ENCODE measurements around the gene HELZ2.
A peak's percentile ranks its signal among the peaks of the same experiment; 100 is the strongest.
"Not testable (repeated sequence)": the region's sequence is repeated elsewhere in the genome, so short reads cannot be mapped to it uniquely, and the experiment has no call there.

HELZ2 gene

DNA sequence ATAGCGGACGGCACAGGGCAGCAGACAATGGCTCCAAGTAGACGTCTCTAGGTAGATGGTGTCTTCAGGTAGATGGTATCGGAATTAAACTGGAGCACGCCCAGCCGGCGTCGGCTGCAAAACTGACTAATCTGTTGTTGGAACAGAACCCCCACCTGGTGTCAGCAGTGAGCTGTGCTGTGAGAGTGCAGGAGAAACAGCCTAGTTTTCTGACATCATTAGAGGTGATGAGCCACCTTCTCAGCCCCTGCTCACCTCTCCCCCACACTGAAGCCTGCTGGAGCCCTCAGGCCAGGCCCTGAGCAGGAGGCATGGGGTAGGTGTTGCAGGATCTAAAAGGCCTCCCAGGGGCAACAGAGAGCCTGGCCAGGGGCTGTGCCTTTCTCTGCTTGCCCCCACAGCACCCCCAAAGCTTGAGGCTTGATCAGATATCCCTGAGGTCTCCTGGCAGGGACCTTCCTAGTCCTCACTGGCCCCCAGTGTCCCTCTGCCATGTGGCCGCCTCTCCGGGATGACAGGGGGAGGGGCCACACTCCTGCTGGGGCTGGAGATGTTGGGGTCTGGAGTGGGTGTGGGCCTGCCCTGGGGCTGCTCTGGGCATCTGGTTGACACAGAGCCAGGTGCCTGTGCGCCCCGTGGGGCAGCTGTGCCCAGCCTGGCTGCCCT, 6.9 kb upstream of the HELZ2 start:
- peak; percentile 76 for DNase-seq (ENCODE audit: low spot score)

- DNase-seq (ENCODE audit: low spot score) = no peak
These were observed 5.1 kb upstream of the HELZ2 start for GRCh38 chr20:63579017-63579694.

GRCh38 chr20:63578224-63579016, 4.4 kb upstream of the HELZ2 start:
- no peak for DNase-seq (ENCODE audit: low spot score)

DNA sequence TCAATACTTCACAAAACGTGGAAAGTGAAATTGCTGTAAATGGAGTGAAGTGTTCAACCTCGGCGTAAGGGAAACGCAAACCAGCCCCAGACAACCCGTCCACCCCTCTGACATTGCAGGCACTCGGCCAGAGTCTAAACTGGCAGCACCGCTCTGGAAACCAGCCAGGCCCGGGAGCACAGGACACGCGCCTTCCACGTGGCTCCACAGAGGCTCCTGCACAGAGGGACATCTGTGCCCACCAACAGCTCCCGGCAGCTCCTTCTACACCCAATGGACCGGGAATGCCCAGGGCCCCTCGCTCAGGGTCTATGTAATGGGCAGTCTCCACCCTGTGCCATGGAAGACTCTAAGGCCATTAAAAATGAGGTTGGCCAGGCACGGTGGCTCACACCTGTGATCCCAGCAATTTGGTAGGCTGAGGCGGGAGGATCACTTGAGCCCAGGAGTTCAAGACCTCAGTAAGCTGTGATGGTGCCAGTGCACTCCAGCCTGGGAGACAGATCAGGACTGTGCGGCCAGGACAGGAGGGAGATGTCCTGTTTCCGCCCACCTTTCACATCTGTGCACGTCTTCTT, 3.4 kb upstream of the HELZ2 start:
- no peak for DNase-seq (ENCODE audit: low spot score)

DNA sequence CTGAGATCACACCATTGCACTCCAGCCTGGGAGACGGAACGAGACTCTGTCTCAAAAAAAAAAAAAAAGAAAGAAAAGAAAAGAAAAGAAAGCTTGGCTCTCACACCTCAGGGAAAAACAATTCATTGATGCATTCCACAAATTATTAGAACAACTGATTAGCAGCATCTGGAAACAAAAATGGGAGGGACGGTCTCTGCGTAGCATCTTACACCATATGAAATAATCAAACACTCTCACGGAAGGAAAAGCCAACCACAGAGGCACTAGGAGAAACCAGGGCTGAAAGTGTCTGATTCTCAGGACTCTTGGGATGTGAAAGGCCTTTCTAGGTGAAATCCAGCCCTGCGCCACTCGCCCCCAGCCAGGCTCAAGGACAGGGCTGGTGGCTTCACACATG, 2.3 kb upstream of the HELZ2 start:
- no peak for DNase-seq (ENCODE audit: low spot score)

GRCh38 chr20:63574829-63575743, 1.0 kb upstream of the HELZ2 start:
- no peak for DNase-seq (ENCODE audit: low spot score)

DNA sequence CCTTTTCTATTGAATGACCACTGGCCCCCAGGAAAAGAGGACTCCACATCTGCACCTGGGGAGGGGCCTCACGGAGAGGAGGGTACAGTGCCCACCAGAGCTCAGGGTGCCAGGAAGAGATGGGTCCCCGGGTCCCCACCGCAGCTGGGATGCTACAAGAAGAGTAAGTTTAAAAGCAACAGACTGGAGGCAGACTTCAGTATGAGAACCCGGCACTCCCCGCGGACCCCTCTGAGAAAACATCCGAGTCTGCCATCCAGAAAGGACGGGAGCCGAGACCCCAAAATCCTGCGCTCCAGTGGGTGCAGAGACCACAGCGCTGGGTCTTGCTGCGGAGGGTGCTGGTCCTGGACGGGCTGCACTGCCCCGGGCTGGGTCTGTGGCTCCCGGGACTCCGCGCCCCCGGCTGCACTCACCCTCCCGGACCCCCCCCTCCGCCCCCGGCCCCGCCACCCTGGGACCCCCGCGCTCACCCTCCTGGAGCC, 350 bp downstream of the HELZ2 start:
- no peak for DNase-seq (ENCODE audit: low spot score)

DNA sequence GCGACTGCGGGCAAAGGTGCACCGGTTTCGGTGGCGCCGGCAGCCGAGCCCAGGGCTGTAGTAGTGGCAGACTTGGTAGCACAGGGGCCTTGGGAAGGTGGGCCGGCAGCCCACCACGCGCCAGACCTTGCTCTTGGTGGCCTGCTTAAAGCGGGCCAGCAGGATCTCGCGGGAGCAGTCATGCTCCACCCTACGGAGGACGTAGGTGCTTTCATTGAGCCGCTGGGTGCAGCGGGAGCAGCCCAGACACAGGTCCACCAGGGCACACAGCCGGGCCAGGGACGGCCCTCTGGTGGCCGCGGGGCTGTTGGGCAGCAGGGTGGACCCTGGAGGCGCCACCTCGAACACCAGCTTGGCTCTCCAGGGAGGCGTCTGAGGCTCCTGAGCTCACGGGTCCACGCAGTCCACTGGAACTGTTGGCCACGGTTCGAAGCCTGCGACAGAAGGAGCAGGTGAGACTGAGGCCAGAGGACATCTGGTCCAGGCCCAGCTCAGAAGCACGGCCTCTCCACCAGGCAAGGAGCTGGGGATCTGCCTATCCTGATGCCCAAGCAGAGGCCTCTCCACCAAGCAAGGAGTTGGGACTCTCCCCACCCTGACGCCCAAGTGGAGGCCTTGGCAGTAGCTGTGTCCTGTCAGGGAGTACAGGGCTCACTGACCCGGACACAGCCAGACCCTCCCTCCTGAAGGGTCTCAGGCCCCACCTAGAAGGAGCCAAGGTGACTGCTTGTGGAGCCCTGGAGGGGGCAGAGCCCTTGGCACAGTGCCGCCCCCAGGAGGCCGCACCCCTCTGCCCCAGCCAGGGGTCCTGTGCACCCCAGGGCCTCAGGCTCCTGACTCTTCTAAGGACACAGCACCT, 1.0 kb downstream of the HELZ2 start:
- no peak for DNase-seq (ENCODE audit: low spot score)

- no peak for DNase-seq (ENCODE audit: low spot score)
These were observed 1.8 kb downstream of the HELZ2 start for GRCh38 chr20:63572071-63572787.

DNA sequence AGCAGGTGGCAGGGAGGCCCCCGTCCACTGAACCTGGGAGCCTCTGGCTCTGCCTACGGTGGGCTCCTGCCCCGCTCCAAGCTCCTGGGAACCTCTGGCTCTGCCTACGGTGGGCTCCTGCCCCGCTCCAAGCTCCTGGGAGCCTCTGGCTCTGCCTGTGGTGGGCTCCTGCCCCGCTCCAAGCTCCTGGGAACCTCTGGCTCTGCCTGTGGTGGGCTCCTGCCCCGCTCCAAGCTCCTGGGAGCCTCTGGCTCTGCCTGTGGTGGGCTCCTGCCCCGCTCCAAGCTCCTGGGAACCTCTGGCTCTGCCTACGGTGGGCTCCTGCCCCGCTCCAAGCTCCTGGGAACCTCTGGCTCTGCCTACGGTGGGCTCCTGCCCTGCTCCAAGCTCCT, 3.0 kb downstream of the HELZ2 start:
- not testable (repeated sequence) for DNase-seq (ENCODE audit: low spot score)

DNA sequence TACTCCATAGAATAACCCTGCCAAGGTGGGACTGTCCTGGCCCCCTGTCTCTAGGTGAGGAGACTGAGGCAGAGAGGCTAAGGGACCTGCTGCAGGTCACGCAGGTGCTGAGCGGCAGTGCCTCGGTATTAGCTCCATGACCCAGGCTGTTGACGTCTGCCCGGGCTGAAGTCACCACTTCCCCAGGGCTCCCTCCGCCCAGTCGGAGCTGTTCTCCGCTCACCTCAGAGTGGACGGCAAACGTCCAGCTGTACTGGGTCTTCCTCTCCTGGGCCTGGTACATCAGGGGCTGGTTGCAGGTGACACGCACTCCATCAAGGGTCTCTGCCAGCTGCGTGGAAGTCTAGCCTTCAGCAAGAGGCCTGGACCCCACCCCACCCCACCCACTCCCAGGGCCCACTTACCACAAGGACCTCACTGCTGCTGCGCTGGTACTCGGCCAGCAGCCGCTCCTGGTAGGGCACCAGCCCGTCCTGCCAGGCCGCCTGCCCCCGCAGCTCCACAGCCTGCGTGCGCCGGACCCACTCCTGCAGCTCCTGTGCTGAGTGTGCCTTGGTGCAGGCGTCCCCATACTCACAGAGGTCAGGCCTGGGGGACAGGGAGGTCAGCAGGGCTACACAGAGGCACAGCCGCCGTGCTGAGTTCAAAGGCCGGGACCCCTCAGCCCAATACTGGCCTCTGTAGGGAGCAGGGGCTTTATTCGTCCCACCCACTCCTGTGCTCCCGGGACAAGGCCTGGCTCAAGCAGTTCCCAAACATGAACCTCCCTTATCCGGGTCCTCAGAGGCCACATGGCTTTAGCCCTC, 3.6 kb downstream of the HELZ2 start:
- no peak for DNase-seq (ENCODE audit: low spot score)

DNA sequence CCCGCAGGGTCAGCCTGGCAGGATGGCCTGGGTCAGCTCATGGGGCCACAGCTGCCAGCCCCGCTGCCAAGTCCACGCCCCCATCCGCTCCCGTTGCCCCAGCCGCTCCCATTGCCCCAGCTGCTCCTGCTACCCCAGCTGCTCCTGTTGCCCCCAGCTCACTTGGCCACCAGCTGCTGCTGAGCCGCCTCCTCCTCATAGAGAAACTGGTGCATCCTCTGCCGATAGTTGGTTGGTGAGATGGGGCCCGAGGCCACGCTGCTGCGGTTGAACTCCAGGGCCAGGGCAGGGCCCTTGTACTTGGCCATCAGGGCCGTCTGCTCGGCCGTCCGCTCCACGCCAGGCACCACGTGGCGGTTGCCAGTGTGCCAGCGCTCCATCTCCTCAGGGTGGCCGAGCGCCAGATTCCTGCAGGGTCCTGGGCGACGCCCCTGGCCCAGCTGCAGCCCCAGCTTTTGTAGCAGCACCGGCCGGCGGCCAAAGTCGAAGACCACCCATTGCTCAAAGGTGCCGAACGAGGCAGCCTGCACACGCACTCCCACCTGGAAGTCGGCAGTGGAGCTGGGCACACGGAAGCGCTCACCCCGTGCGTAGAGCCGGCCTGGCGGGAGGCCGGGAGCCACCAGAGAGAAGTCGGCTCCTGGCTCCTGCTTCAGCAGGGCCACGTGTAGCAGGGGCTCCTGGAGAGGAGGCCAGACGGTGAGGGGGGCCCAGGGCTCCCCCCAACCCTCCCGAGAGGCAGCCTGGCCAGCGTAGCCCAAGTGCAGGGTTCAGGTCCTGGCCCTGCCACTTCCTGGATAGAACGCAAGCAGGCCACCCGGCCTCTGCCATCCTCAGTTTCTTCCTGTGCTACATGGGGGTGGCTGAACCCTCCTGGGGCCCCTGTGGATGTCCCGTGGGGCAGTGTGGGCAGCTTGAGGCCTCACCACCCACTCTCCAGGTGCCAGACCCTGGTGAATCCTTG, 4.8 kb downstream of the HELZ2 start:
- no peak for DNase-seq (ENCODE audit: low spot score)

- no peak for DNase-seq (ENCODE audit: low spot score)
These were observed 5.7 kb downstream of the HELZ2 start for GRCh38 chr20:63568170-63568981.

GRCh38 chr20:63567386-63568169, 6.5 kb downstream of the HELZ2 start:
- peak; percentile 44 for DNase-seq (ENCODE audit: low spot score)

GRCh38 chr20:63567136-63567385, 7.0 kb downstream of the HELZ2 start:
- DNase-seq (ENCODE audit: low spot score) = no peak

- DNase-seq (ENCODE audit: low spot score) = no peak
These were observed 7.5 kb downstream of the HELZ2 start for GRCh38 chr20:63566395-63567135.
